ENCODE results near the gene MRTFB.

- no peak for TF ChIP-seq POLR2A (IDR thresholded peaks at IDR 0.05; ENCODE audit: low read depth, low read length)
- no peak for TF ChIP-seq CTCF (IDR thresholded peaks at IDR 0.05; ENCODE audit: extremely low read depth in 1 of 2, insufficient read depth in 1 of 2, low read depth in 1 of 2, low read length in 2 of 2)
- no peak for TF ChIP-seq EZH2 (IDR thresholded peaks at IDR 0.05; ENCODE audit: borderline replicate concordance, low read depth, low read length, severe bottlenecking)
- no peak for TF ChIP-seq MAX (IDR thresholded peaks at IDR 0.05; ENCODE audit: insufficient read depth, insufficient read length)
- TF ChIP-seq POLR2AphosphoS5 (IDR thresholded peaks at IDR 0.05; ENCODE audit: insufficient read depth, low read depth, low read length): no peak
- TF ChIP-seq MYC (IDR thresholded peaks at IDR 0.05; ENCODE audit: low read depth, low read length): no peak
- TF ChIP-seq JUN (IDR thresholded peaks at IDR 0.05; ENCODE audit: borderline replicate concordance, insufficient read depth, insufficient read length, low read depth): no peak
- TF ChIP-seq GATA2 (IDR thresholded peaks at IDR 0.05; ENCODE audit: insufficient read depth, insufficient read length, low read depth, low read length): no peak
Measured at GRCh38 chr16:14199624-14200023, 128.5 kb downstream of the MRTFB start.

Measured in endothelial cell of umbilical vein (primary cell).